GM20000 (cell line): ENCODE data around the gene SIK1.
"Not testable (repeated sequence)": the region's sequence is repeated elsewhere in the genome, so short reads cannot be mapped to it uniquely, and the experiment has no call there.

ENCODE experiments used
- DNase-seq: peaks from one replicate; pipeline ENCODE4 v3.0.0; 2012; ENCODE audit warnings: low spot score

Gene SIK1

GRCh38 chr21:43440835-43441727 is 14.2 kb upstream of the SIK1 start:
- not testable (repeated sequence) for DNase-seq

- not testable (repeated sequence) for DNase-seq
These were observed 12.6 kb upstream of the SIK1 start for GRCh38 chr21:43439316-43440075.

GRCh38 chr21:43436272-43436671 is 9.3 kb upstream of the SIK1 start:
- not testable (repeated sequence) for DNase-seq

- not testable (repeated sequence) for DNase-seq
These were observed 6.6 kb upstream of the SIK1 start for GRCh38 chr21:43433340-43434136.

DNA sequence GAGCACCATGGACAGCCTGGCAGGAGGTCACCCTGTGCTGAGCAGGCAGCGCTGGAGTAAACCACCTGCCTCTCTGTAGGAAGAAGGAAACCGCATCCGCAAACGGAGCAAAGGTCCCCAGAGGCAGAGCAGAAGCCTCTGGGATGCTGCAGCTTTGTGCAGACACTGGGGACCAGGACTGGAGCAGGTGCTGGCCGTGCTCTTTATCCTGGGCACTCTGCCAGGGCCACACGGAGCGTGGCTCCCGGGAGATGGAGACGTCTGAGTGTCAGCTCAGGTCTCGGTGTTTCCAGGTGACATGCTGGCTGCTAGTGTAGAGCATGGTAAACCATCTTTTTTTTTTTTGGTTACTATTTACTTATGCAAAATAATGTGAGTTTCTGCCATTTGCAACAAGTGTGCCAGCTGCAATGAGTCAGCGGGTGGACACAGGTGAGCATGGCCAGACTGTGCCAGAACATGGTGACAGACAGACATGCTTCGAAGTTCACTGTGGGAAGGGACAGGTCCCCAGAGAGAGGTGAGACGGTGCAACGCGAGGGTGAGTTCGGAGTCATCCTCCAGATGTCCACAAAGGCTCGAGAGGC is 4.0 kb upstream of the SIK1 start:
- DNase-seq = not testable (repeated sequence)

GRCh38 chr21:43428964-43429363 is 2.0 kb upstream of the SIK1 start:
- not testable (repeated sequence) for DNase-seq

DNA sequence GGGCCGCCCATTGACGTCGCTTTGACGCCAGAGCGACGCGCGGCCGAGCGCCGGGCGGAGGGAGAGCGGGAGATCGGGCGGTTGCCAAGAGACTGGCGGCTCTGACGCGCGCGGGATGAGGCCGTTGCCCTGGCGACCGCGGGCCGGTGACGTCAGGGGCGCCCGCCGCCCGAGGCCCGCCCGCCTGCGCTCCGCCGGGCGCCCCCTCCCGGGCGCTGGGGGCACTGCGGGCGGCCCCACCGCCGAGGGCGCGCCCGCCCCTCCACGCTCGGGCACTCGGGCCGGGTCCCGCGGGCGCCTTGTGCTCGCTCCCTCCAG is 270 bp upstream of the SIK1 start:
- DNase-seq = not testable (repeated sequence)

DNA sequence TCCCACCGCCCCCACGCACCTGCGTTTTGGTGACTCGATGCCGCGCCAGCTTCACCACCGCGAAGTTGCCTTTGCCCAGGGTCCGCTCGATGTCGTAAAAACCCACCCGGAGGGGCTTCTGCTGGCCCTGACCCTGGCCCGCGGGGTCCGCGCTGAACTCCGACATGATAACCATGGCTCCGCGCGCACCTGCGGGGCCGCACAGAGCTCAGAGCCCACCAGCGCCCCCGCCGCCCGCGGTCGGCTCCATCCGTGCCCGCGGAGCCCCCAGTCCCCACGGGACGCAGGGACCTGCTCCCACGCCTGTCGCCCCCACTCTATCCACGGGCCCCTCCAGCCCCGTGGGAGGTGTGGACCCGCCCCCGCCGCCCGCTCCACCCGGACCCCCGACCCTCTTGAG is 927 bp downstream of the SIK1 start:
- not testable (repeated sequence) for DNase-seq

DNA sequence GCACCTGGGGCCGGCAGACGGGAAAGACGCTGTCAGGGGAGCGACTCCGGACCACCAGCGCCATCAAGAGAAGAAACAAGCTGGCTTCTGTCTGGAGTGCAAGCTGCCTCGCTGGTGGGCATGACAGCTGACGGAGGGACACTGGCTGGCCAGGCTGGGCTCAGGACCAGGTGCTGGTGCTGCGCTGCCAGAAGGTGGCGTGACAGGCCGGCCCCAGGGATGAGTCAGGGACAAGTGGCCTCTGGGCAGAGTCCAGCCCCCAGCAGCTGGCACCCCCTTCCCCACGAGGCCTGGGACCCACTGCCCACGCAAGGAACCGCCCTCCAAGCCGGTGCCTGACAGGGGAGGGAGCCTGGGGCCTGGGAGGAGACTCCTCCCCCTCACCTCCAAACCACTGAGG is 7.5 kb downstream of the SIK1 start:
- not testable (repeated sequence) for DNase-seq

DNA sequence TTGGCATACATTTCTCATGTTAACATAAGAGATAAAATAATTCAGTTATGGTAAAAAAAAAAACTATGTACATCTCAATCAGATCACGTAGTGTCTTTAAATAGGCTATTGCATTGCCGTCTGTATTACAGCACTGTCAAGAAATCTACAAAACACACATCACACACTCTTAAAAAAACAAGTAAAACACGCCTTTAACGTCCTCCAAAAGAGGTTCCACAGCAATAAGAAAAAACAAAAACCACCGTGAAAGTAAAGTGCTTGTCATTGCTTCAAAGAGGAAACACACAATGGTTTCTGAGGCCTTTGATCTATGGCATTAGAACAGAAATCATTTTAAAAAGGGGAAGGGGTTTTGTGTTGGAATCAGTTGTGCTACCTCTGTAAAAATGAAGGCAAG is 12.4 kb downstream of the SIK1 start:
- not testable (repeated sequence) for DNase-seq

- DNase-seq = not testable (repeated sequence)
These were observed 14.7 kb downstream of the SIK1 start for GRCh38 chr21:43412020-43412788.

GRCh38 chr21:43410456-43411068 is 16.4 kb downstream of the SIK1 start:
- DNase-seq = not testable (repeated sequence)

GRCh38 chr21:43407139-43407538 is 19.8 kb downstream of the SIK1 start:
- DNase-seq = not testable (repeated sequence)

DNA sequence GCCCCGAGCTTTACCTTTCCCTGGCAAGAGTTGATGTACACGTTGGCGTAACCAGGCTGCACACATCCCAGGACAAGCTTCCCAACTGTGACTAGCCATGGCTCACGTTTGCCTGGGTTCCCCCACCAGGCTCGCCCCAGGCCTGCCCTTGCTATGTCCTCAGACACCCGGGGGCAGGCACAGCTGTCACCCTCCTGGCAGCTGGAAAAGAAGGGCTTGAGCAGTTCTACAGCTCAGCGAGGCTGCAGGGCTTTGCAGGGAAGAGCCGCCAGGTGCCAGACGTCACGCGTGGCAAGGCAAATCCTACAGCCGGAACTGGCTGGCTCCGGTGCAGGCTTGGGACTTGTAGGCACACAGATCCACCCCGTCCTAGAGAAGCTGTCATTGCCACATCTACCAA is 22.5 kb downstream of the SIK1 start:
- DNase-seq = not testable (repeated sequence)

DNA sequence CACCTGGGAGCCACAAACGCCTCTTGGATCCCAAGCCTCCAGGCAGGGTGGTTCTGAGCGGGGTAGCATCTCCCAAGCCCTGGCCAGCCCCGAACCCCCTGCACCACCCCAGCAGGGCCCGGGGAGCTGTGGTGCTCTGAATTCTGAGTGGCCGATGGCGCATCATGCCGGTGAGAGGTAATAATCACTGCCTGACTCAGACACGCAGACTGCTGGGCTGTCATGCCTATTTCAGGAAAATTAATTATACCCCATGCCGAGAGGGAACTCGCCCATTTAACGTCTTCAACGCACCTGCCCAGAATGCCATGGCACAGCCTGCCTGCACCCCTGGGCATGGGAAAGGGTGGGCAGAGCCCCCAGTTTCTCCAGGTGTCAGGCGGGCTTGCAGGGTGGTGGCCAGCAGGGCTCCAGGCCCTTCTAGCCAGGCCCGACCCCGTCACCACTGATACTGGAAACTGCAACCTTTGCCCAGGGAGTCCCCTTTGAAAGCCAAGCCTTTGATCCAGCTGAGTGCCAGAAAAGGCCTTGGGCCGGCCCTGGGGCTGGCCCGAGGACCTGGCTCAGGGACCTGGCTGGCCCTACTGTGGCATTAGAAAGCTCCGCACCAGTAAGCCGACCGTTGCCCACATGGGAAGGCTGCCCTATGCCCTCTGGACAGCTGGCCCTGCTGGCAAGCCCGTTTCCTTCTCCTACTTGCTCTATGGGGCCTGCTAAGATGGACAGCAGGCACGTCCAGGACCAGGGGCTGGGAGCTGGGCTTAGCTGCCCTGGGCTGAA is 23.1 kb downstream of the SIK1 start:
- not testable (repeated sequence) for DNase-seq

DNA sequence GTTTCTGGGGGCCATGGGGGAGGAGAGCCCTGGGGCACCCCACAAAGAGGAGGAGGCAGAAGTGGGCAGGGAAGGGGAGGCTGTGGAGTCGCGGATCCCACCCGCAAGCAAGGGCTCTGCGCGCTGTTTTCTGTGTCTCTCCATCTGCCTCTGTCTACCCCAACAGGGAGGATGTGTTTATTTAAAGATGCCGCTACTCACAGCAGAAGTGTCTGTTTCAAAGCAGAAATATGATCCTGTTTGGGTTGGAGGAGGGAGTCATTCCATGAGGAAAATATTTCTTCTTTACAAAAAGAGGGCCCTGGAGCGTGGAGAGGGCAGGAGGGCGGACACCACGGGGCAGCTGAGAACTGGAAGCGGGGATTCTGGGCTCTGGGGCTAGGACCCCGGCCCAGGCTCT is 25.8 kb downstream of the SIK1 start:
- not testable (repeated sequence) for DNase-seq

DNA sequence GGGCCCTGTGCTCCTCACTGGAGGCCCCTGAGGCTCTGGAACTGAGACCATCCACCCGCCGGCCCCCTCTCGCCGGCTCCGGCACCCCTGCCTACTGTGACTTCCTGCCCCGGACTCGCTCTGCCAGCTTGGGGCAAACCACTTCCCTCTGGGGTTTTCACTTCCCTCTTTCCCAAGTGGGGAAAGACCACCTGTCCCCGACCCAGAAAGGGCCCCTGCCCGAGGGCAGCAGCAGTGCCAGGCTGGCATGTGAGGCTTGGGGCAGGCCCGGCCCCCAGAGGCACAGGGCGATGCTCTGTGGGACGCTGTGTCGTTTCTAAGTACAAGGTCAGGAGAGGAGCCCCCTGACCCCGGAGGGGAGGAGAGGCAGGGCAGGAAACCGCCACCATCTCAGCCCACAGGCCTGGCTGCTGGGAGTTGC is 27.3 kb downstream of the SIK1 start:
- DNase-seq = not testable (repeated sequence)

DNA sequence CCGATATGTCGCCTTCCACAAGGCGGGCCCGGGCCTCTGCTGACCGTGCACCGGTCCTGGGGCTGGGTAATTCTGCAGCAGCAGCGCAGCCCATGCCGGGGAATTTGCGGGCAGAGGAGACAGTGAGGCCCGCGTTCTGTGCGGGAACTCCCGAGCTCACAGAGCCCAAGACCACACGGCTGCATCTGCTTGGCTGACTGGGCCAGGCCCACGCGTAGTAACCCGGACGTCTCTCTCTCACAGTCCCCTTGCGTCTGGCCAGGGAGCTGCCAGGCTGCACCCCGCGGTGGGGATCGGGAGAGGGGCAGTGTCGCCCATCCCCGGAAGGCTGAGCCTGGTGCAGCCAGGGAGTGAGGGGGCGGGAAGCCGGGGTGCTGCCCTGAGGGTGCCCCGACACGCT is 27.8 kb downstream of the SIK1 start:
- DNase-seq = not testable (repeated sequence)

DNA sequence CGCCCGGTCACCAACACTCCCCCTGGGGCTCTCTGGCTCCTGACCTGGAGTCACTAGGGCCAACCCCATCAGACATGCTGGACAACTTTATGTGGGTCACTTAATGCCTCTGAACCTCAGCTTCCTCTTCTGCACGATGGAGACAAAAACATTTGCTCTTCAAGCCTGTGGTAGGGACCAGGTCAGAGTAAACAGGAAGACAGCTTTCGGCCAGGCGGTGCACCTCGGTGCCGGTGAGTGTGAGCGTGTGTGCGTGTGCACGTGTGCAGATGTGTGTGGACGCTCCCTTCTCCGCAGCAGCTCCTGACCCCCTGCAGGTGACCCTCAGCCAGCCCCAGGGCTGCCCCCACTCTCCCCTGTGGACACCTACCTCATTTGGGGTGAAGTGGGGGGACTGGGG is 28.4 kb downstream of the SIK1 start:
- not testable (repeated sequence) for DNase-seq

DNA sequence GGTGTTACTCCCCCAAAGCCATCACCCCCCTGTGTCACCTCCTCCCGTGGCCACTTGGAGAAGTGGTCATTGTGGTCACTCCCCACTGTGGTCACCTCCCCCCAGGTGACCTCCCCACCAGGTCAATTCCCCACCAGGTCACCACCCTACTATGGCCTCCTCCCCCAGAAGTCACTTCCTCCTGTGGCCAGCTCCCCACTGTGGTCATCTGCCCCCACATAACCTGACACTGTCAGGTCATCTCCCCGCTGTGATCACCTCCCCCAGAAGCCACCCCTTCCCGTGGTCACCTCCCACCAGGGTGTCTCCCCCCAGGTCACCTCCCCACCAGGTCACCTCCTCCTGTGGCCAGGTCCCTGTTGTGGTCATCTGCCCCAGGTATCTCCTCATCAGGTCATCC is 28.9 kb downstream of the SIK1 start:
- DNase-seq = not testable (repeated sequence)
